Measurements from ENCODE around the gene SLC25A31.
A peak's percentile ranks its signal among the peaks of the same experiment; 100 is the strongest.

DNA sequence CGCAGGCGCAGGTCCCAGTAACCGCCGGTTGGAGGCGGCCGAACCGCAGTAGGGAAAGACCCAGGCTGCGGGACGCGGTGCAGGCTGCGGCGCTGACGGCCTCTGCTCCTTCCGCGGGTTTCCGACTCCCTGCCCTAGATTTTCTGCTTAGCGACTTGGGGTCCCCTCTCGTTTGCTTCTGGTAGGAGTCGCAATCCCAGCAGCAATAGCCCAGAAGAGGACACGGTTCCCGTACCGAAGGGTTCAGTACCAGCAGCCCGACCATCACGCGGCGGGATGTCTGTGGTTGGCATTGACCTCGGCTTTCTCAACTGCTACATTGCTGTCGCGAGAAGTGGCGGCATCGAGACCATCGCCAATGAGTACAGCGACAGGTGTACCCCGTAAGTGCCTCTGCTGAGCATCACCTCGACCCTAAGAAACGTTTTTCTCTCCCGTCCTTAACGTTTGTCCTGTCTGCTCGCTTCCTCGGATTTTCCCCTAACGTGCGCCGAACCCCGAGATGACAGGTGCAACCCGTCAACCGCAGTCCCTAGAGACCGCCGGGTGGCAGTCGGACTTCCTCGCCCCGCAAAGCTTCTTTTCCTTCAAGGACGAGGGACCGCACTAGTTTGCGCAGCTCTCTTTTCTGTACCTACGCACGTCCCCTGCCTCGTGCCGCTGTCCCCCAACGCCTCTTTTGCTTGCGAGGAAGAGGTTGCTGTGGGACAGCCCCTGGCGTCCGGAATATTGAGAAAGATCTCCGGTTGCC lies 52.2 kb downstream of the SLC25A31 start, which contains the start of gene HSPA4L:
- TF ChIP-seq ATF7 (IDR thresholded peaks at IDR 0.05; ENCODE audit: low read depth) (no peak; the same call in 1 of the 2 replicates), CREB1 (IDR thresholded peaks at IDR 0.05; ENCODE audit: low read depth) (no peak), CHD2 (IDR thresholded peaks at IDR 0.05; ENCODE audit: borderline replicate concordance, low read depth, low read length) (peak; percentile 27; the same call in 1 of the 2 replicates)

Data from GM12878 (cell line).